ENCODE measurements around the gene DNHD1.

Gene DNHD1

DNA sequence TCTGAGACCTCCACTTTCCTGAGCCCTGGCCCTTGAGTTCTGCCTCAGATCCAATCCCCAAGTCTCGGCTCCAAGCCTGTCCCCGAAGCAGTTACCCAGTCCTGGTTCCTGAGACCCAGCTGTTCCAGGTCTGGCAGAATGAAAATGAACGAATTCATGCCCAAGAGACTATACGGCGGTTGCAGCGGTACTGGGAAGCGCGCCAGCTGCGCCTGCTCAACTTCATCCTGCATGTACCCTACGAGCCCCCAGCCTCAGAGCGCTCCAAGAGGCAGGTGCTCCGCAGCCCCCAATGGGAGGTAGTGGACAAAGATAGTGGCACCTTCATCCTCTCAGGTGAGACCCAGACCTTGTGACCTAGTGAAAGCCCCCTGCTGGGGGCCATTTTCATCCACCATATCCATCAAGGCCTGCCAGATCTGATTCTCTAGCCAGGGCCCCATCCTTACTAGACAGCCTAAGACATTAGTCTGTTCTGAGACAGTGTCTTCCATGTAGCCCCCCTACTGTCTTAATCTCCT lies 42.7 kb downstream of the DNHD1 start:
- no peak for DNase-seq

DNA sequence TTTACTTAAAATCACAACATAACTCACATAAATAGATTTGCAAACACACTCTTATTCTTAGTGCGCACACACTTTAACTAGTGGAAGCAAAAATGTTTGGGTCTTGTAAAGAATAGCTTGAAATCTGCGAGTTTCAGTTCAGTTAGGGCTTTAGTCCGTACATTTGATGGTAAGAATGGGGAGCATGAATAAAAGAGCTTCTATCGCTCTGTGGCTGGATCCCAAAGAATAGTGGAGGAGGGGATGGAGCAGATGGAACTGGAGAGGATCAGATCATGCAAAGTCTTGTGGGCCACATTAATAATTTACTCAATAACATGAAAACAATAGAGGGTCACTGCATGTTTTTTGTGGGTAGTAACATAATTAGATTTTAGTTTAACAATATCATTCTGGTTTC lies 44.3 kb downstream of the DNHD1 start:
- DNase-seq = no peak

DNA sequence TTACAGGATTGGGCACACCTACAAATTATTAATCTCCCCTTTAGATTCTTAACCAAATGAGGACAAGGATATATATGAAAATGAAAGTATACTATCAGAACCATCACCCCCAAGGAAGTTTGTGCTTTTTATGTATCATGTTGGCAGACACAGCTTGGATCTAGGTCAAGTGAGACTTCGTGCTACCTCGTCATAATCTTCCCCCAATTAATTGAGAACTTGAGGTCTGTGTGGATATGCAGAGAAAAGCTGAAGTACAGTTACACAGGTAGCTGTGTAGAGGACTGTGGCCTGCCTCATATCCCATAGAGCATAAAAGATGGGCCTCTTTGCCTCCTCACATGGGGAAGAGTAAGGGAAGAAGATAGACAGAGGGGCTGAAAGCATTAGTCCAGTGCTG lies 45.6 kb downstream of the DNHD1 start:
- no peak for DNase-seq

DNA sequence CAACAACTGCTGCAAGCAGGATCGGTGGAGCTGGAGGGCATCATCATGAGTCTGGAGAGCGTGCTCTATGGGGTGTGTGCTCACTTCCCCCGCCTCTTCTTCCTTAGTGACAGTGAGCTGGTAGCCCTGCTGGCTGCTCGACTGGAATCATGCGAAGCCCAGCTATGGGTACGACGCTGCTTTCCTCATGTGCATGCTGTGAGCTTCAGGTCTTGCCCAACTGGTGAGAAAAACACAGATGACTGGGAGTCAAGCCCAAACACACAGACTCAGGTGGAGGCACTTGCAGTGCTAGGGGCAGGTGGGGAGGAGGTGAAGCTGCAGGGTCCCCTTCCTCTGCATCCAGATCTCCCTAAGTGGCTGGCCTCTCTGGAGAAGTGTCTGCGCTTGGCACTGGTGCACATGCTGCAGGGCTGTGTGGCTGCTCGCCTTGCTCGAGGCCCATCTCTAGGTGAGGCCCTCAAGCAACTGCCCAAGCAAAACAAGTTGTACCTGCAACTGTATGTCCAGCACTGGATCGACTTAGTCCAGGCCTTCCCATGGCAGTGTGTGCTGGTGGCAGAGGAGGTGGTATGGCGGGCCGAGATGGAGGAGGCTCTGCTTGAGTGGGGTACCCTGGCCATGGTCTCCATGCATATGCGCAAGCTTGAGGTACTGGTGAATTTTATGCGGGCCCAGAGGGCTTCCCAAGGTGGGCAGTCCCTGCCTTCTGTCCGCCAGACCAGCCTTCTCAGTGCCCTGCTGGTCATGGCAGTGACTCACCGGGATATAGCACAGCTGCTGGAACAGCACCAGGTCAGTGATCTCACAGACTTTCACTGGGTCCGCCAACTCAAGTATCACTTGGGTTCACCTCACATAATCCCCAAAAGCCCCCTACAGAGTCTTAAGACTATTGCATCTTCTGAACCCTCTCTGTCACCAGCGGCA lies 48.1 kb downstream of the DNHD1 start:
- DNase-seq = no peak

DNA sequence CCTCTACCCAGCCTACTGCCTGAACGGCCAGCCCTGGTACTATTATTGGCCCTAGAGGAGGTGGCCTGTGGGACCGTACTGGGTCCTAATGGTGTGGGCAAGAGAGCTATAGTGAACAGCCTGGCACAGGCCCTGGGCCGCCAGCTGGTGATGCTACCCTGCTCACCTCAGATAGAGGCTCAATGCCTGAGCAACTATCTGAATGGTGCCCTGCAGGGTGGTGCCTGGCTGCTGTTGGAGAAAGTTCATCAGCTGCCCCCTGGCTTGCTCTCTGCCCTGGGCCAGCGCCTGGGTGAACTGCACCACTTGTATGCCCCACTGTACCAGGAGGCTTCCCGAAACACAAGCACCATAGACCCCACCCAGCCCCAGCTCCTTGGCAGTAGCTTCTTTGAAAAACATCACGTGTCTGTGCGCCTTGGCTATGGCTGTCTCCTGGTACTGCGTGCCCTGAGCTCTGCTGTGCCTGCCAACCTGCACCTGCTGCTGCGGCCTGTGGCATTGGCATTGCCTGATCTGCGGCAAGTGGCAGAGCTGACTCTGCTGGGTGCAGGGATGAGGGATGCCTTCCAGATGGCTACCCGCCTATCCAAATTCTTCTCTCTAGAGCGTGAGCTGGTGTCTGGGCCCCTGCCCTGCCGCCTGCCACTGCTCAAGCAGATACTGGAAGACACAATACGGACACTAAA lies 49.0 kb downstream of the DNHD1 start:
- DNase-seq = no peak

DNA sequence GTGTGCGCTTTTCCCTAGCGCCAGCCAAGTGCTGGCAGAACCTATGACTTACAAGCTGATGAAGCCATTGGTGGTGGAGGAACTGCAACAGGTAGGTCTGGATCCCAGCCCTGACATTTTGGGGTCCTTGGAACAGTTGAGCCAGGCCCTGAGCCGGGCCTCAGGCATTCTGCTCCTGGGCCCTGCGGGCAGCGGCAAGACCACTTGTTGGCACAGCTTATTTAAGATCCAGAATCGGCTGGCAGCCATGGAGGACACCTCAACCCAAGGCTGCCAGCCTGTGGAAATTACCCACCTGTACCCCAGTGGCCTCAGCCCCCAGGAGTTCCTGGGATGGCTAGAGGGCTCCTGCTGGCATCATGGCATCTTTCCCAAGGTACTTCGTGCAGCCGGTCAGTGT lies 49.7 kb downstream of the DNHD1 start:
- no peak for DNase-seq

DNA sequence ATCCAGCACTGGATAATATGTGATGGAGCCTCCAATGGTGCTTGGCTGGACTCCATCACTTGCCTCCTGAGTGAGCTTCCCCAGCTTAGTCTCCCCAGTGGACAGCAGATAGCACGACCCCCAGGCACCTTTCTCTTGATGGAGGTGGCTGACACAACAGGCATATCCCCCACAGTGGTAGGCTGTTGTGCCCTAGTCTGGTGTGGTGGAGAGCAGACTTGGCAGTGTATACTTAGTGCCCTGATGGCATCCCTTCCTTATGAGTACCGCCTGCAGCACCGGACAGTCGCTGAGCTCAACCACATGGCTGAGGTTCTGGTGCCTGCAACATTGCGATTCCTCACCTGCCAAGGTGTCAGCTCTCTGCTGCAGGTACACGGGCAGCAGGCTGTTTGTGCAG lies 50.1 kb downstream of the DNHD1 start:
- DNase-seq = no peak

DNA sequence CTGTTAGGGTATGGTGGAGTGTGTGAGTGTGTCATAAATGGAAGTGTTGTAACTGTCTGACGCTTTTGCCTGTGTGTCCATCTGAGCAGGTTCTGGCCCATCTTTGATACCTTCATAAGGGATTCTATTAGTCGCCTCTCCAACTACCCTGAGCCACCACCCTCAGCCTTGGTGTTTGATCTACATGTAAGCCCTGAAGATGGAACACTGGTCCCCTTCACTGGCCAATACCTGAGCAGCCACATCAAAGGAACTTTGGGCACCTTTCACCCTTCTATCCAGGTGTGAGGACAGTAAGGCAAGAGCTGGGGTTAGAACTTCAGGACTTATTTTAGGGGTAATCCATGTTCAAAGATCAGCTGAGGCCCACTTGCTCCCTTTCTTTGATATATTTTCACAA lies 51.0 kb downstream of the DNHD1 start:
- no peak for DNase-seq

DNA sequence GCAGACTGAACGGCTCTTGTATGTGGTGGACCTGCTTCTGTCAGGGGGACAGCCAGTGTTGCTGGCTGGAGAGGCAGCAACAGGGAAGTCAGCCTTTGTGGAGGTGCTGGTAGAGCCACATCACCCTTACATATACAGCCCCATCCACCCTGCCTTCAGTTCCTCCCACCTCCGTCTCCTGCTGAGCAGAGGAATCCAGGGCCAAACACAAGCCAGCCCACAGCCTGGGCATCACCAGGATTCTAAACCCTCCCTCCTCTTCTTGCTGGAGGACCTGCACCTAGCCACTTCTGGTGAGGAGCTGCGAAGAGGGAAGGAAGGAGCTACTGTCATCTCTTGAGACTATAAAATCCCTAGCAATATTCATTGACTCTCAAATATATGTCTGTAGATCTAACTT lies 51.6 kb downstream of the DNHD1 start:
- DNase-seq = no peak

DNA sequence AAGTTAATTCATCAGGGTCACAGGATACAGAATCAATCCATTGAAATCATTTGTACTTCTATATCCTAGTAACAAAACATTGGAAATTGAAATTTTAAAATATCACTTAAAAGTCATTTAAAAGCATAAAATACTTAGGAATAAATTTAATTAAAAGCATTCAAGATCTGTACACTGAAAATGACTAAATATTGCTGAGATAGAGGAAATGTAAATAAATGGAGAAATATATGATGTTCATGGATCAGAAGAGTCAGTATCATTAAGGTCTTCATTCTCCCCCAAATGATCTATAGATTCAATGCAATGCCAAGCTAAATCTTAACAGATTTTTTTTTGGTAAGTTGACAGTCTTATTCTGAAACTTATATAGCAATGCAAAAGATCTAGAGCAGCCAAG lies 56.6 kb downstream of the DNHD1 start:
- DNase-seq = no peak

DNA sequence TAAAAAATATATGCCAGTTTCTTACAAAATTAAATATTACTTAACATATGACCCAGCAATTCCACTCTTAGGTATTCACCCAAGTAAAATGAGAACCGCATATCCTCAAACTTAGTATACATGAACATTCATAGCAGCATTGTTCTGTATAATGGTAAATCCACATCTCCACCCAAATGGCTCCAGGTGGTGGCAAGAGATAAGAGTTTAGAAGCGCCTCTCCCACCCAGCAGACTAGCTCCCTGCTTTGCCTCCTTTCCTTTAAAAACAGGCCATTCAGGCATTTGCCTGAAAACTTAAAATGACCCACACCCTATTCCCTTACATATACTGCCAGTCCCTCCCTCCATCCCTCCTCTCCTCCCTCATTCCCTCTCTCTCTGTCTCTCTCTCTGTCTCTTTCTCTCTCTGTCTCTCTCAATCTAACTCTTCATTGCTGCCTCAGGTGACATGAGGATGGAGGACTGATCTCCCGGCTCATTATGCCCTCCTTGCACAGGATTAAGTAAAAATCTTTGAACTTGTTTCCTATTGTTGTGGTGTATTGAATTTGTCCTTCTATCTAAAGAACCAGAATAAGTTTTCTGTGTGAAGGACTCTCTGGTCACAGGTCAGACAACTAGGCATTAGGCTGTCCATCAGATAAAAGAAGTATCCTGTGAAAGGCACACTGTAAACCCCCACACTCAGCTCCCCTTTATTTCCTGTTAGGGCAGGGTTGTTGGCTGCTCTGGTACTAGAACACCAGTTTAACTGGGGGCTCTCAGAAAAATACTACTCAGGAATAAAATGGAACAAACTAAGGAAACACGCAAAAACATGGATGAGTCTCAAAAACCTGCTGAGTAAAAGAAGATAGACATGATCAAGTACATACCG lies 58.0 kb downstream of the DNHD1 start:
- DNase-seq = peak; percentile 95

DNA sequence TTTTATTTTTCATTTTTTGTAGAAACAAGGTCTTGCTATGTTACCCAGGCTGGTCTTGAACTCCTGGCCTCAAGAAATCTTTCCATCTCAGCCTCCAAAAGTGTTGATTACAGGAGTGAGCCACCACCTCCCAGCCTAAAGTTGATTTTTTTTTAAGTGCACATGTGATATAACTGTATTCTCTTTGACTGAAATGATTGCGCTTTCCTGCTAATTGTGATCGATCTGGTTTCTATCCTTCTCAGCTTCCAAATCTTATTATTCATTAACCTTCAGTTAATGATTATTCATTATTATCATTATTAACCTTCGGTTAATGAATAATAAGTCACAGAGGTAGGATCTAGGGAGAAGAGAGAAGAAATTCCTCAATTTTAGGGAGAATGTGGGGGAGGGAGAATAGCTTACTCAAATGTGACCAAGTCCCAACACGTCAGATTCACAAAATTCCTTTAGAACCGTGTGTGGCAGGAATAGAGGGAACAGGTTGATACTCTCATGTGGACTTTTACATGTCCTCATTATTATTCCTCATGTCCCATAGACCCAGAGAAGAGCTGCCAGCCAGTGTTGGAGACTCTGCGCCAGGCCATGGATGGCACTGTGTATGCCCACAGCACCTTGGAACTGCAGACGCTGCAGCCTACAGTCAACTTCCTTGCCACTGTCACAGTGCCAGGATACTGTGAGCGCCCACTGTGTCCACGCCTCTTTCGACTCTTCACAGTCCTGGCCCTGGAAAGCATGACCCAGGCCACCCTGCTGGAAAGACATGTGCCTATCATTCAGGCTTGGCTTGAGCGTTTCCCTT lies 59.3 kb downstream of the DNHD1 start:
- DNase-seq = peak; percentile 22

DNA sequence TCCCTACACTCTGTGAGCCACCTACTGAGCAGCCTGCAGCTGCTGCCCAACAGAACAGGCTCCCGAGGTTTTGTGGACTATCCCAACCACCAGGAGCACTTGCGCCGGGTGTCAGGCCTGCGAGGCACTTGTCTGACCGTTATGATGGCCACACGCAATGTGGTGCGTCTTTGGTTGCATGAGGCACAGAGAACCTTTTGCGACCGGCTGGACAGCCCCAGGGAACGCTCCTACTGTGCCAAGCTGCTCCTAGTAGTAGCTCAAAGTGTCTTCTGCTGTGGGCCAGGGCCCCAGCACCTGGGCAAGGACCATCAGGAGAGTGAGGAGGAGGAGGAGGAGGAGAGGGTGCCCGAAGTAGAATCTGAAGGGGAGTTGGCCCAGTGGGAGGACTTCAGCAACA lies 60.0 kb downstream of the DNHD1 start:
- no peak for DNase-seq

DNA sequence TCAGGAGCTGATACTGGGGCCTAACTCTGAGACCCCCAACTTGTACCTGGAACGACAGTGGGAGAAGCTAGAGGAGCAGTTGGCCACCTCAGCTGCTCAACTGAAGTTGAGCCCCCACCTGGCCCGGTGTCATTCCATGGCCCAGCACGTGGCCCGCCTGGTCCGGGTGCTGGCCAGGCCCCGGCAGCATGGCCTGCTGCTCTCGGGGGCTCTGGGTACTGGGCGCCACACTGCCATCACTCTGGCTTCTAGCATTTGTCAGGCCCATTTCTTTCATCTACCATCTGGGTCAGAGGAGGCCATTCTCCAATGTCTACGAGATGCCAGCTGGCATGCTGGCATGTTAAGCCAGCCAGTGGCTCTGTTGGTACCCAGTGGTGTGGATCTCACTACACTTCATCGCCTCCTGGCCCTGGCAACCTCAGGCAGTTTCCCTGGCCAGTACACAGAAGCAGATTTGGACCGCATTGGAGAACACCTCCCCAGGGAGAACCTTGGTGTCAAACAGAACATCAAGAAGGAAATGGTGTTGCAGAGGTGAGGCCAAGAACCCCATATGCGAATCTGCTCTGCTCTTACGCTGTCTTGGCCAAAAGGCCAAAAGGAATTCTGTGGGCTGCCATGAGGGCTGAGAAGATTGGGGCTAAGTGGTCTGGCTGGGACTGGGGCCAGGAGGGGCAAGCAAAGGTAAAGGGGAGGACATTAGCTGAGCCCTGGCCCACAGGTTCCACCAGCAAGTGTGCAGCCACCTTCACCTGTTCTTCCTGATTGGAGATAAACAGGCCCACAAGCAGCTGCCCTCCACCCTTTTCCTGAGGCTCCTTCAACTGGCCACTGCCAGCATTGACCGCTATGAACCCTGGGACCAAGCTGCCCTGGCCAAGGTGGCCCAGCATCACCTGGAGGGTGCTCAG lies 60.9 kb downstream of the DNHD1 start:
- DNase-seq = no peak

DNA sequence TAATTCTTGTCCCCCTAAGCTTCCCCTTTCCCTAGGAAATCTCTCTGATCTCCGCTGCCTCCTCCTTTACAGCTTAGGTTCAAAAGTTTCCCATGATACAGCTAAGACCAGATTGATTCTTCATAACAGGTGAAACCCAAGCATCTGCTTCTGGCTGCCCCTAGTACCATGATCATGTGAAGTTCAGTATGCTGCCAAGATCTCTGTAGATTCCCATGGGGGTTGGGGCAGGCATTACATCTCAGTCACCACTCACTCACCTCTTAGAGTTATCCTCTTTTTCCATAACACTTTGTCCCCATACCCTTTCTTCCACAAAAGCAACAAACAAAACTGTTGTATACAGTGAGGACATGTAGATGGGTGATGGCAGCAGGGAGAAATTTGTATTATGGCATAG lies 62.3 kb downstream of the DNHD1 start:
- DNase-seq = no peak

DNA sequence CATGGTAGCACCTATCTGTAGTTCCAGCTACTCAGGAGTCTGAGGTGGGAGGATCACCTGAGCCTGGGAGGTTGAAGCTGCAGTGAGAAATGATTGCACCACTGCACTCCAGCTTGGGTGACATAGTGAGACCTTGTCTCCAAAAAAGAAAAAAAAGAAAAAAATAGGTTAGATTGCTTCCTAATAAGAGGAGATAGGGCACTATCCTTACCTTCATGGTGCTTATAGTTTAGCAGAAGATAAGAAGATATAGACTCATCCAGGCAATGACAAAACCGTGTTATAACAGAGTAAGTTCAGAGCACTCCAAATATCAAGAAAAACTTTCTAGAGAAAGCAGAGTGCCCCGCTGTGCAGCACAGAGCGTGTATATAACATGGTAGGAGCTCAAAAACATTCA lies 64.2 kb downstream of the DNHD1 start:
- DNase-seq = no peak

DNA sequence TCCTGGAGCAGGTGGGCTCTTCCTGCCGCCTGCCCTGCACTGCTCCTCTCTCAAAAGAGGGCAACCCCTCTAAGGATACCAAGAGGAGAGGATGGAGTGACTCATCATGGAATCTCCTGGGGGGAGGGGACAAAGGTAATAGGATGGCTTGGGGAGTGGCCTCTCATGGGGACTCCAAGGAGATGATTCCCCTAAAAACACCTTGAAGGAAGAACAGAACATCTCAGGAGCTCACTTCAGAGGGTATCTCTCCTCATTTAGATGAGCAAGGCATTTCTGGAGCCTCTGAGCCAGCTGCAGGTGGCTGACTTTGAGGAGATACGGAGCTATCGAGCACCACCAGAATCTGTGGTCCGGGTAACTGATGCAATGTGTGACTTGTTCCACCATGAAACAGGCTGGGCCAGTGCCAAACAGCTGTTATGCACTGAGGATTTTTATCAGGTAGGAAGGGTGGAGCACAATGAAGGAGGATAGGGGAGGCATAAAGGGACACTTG lies 66.1 kb downstream of the DNHD1 start:
- peak; percentile 75 for DNase-seq

DNA sequence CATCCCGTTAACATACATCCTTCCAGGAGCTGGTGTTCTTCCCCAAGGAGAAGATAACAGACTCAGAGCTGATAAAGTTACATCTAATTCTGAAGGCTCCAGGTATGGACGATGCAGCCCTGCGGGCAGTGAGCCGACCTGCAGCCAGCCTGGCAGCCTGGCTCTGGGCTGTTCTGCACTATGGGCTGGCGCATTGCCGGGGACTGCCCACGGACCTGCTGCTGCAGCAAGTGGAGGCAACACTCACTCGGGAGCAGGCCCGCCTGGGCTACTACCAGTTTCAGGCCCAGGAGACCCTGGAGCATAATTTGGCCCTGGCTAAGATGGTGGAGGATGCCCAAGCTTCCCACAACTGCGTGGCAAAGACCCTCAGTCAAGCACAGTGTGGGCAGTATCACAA lies 66.6 kb downstream of the DNHD1 start:
- no peak for DNase-seq

DNA sequence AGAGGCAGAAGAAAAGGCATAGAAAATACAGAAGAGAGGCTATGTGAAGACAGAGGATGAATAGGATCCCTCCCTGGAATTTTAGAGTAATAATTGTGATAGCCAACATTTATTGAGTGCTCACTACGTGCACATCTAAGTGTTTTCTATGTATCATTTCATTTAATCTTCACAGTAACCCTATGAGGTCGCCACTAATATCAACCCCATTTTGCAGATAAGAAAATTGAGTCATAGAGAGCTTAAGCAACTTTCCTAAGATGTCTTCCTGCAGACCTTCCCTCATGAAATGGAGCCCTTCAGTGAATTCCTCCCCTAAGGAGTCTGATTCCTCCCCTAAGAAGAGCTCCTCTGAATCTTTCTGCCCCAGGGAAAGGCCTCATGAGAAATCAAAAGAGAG lies 68.2 kb downstream of the DNHD1 start:
- no peak for DNase-seq

DNA sequence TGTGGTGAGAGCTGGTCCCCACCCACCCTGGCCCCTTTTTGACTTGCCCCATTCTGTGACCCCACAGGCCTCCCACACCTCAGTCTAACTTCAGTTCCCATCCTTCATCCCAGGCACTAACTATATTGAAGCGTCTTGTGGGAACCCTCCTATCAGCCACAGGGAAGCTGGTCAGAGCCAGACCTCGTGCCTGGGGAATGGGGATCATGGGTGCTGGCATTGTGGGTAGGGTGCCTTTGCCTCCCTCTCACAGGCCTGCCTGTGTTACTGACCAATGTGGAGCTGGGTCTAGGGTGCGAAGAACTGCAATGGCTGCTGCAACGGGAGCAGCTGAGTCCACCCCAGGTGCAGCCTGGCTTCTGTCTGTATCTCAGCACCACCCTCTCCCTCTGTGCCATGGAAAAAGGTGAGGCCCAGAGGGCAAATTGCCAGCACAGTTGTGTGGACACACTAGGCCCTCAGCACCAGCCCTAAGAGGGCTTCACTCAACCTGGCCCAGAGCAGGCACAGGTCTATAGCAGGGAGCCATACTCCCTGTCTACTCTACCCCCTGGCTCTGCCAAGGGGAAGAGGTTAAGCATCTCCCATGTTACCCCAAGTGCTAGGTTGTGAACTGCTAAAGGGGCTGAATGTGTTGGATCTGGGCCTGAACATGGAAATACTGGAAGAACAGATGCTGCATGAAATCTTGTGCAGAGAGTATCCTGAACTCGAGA lies 69.1 kb downstream of the DNHD1 start:
- no peak for DNase-seq
